ENCODE results near the gene SNRNP70.
A peak's percentile ranks its signal among the peaks of the same experiment; 100 is the strongest.

SNRNP70 gene

DNA sequence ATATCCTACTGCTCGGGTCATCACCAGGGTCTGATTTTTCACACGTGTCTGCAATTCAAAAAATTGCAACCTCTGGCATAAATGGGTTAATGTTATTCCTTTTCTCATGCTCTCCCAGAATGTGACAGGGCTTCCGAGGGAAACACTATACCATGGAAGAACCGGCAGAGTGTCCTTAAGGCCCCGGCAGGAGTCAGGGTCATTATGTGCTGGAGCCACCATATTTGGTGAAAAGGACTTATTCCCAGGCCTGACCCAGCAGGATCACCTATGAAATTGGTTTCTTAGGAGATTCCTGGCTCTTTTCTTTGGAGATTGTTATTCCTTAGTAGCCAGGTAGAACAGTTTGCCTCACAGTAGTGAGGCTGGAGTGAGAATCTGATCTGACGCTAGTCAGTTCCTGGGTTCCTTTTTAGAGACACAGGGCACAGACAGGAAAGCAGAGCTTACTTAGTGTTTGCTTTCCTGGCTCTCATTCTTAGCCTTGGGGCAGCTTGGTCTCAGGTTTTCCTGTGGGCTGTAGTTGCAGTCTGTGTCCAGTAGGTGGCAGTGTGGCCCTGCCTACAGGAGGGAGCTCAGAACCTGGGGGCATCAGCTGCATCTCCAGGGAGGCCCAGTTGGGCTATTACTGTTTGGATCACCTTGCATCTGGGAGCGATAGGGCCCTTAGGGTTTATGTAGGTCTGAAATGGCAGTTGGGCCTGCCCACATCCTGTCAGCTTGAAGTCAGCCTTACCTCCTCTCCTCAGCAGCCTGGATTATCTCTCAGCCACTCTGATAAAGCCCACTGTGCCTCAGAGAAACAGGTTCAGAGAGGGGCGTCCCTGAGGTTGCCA lies 12.4 kb downstream of the SNRNP70 start:
- Histone ChIP-seq H3K27me3 (ENCODE audit: low read depth) (no peaks in the 10 kb centered on the region), H3K36me3 (replicated peaks) (peaks cover 88% of the 10 kb centered on the region), H3K4me1 (no peaks in the 10 kb centered on the region), H3K4me3 (no peak overlapping the region), H3K9me3 (no peaks in the 10 kb centered on the region)
- in situ Hi-C loops (cut with MboI; ENCODE audit: low sequenced_read_pairs) = loop anchor here (5.0 kb wide), 1 partner anchor 110 kb away; no protein-coding TSS in a partner anchor
- peak; percentile 52 to 83 for DNase-seq (ENCODE audit: low spot score in 2 of 2)

DNA sequence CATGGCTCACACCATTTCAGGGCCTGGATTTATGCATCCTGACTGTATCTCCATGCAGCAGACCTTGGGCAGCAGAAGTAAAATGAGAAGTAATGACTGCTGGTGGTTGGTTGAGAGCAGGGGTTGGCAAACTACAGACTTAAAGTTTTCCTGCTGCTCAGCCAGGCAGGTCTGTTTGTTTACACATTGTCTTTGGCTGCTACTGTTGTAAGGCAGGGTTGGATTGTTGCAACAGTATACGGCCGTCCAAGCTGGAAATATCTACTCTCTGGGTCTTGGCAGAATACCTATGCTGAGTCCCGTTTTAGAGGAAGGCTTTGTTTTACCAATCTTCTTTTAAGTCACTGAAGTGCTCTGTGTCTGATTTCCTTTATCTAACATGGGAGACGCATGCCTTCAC lies 13.5 kb downstream of the SNRNP70 start:
- Histone ChIP-seq H3K9me3 (no peaks in the 10 kb centered on the region), H3K36me3 (replicated peaks) (peaks cover 86% of the 10 kb centered on the region), H3K27me3 (ENCODE audit: low read depth) (no peaks in the 10 kb centered on the region), H3K4me3 (no peak overlapping the region), H3K4me1 (no peaks in the 10 kb centered on the region)
- no peak for DNase-seq (ENCODE audit: low spot score in 2 of 2)
- in situ Hi-C loops (cut with MboI; ENCODE audit: low sequenced_read_pairs) = loop anchor here (5.0 kb wide), 1 partner anchor 109 kb away; no protein-coding TSS in a partner anchor

DNA sequence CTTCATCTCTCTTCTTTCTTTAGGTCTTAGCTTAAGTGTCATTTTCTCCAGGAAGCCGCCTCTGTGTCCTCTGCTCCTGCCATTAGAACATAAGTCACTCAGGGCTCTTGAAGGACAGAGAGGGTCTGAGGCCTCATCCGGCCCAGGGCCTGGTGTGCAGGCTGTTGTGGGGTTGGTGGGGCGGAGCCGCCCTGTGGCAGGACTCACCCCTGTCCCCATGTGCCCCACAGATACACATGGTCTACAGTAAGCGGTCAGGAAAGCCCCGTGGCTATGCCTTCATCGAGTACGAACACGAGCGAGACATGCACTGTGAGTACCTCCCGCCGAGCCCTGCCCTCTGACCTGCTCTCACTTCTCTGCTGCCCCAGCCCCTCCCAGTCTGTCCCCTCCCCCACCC lies 15.9 kb downstream of the SNRNP70 start:
- Histone ChIP-seq H3K4me1 (no peaks in the 10 kb centered on the region), H3K4me3 (no peak overlapping the region), H3K36me3 (replicated peaks) (peaks cover 90% of the 10 kb centered on the region), H3K27me3 (ENCODE audit: low read depth) (no peaks in the 10 kb centered on the region), H3K9me3 (no peaks in the 10 kb centered on the region)
- DNase-seq (ENCODE audit: low spot score in 2 of 2) = no peak
- in situ Hi-C loops (cut with MboI; ENCODE audit: low sequenced_read_pairs) = no loop called here

GRCh38 chr19:49102303-49102702 lies 17.1 kb downstream of the SNRNP70 start:
- H3K4me3 ChIP-seq = no peak overlapping the region

GRCh38 chr19:49103331-49104085 lies 18.3 kb downstream of the SNRNP70 start:
- H3K9me3 ChIP-seq = no peaks in the 10 kb centered on the region
- no peak overlapping the region for H3K4me3 ChIP-seq
- no peak for DNase-seq (ENCODE audit: low spot score in 2 of 2)
- in situ Hi-C loops (cut with MboI; ENCODE audit: low sequenced_read_pairs) = no loop called here
- H3K36me3 ChIP-seq (replicated peaks) = peaks cover 90% of the 10 kb centered on the region
- no peaks in the 10 kb centered on the region for H3K4me1 ChIP-seq
- H3K27me3 ChIP-seq (ENCODE audit: low read depth) = no peaks in the 10 kb centered on the region

More at GRCh38 chr19:49102303-49102702, 17.1 kb downstream of the SNRNP70 start:
- Histone ChIP-seq H3K4me1 (no peaks in the 10 kb centered on the region), H3K36me3 (replicated peaks) (peaks cover 90% of the 10 kb centered on the region), H3K9me3 (no peaks in the 10 kb centered on the region), H3K27me3 (ENCODE audit: low read depth) (no peaks in the 10 kb centered on the region)
- in situ Hi-C loops (cut with MboI; ENCODE audit: low sequenced_read_pairs) = no loop called here
- no peak for DNase-seq (ENCODE audit: low spot score in 2 of 2)

GRCh38 chr19:49104229-49104864 lies 19.1 kb downstream of the SNRNP70 start:
- H3K9me3 ChIP-seq = no peaks in the 10 kb centered on the region
- no peaks in the 10 kb centered on the region for H3K27me3 ChIP-seq (ENCODE audit: low read depth)
- DNase-seq (ENCODE audit: low spot score in 2 of 2) = no peak
- in situ Hi-C loops (cut with MboI; ENCODE audit: low sequenced_read_pairs) = no loop called here
- no peak overlapping the region for H3K4me3 ChIP-seq
- no peaks in the 10 kb centered on the region for H3K4me1 ChIP-seq
- peaks cover 90% of the 10 kb centered on the region for H3K36me3 ChIP-seq (replicated peaks)

GRCh38 chr19:49106648-49107135 lies 21.4 kb downstream of the SNRNP70 start:
- no peaks in the 10 kb centered on the region for H3K27me3 ChIP-seq (ENCODE audit: low read depth)
- no peaks in the 10 kb centered on the region for H3K4me1 ChIP-seq
- peaks cover 73% of the 10 kb centered on the region for H3K36me3 ChIP-seq (replicated peaks)
- no peak overlapping the region for H3K4me3 ChIP-seq
- DNase-seq (ENCODE audit: low spot score in 2 of 2) = peak in 1 of 2 experiments; percentile 82
- in situ Hi-C loops (cut with MboI; ENCODE audit: low sequenced_read_pairs) = no loop called here
- H3K9me3 ChIP-seq = no peaks in the 10 kb centered on the region

DNA sequence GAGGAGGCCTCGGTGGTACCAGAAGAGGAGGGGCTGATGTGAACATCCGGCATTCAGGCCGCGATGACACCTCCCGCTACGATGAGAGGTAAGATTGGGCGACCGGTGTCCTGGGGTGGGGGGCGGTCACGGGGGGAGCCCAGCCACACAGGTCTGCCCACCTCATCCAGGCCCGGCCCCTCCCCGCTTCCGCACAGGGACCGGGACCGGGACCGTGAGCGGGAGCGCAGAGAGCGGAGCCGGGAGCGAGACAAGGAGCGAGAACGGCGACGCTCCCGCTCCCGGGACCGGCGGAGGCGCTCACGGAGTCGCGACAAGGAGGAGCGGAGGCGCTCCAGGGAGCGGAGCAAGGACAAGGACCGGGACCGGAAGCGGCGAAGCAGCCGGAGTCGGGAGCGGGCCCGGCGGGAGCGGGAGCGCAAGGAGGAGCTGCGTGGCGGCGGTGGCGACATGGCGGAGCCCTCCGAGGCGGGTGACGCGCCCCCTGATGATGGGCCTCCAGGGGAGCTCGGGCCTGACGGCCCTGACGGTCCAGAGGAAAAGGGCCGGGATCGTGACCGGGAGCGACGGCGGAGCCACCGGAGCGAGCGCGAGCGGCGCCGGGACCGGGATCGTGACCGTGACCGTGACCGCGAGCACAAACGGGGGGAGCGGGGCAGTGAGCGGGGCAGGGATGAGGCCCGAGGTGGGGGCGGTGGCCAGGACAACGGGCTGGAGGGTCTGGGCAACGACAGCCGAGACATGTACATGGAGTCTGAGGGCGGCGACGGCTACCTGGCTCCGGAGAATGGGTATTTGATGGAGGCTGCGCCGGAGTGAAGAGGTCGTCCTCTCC lies 22.6 kb downstream of the SNRNP70 start:
- H3K4me1 ChIP-seq = no peaks in the 10 kb centered on the region
- H3K9me3 ChIP-seq = no peaks in the 10 kb centered on the region
- H3K4me3 ChIP-seq = no peak overlapping the region
- peaks cover 65% of the 10 kb centered on the region for H3K36me3 ChIP-seq (replicated peaks)
- DNase-seq (ENCODE audit: low spot score in 2 of 2) = no peak
- H3K27me3 ChIP-seq (ENCODE audit: low read depth) = no peaks in the 10 kb centered on the region
- in situ Hi-C loops (cut with MboI; ENCODE audit: low sequenced_read_pairs) = no loop called here

GRCh38 chr19:49109051-49109450 lies 23.8 kb downstream of the SNRNP70 start:
- no peak for DNase-seq (ENCODE audit: low spot score in 2 of 2)
- Histone ChIP-seq H3K4me3 (no peak overlapping the region), H3K9me3 (no peaks in the 10 kb centered on the region), H3K27me3 (ENCODE audit: low read depth) (no peaks in the 10 kb centered on the region), H3K4me1 (peaks cover 5% of the 10 kb centered on the region), H3K36me3 (replicated peaks) (peaks cover 56% of the 10 kb centered on the region)
- in situ Hi-C loops (cut with MboI; ENCODE audit: low sequenced_read_pairs) = no loop called here

- H3K36me3 ChIP-seq (replicated peaks) = peaks cover 49% of the 10 kb centered on the region
- DNase-seq (ENCODE audit: low spot score in 2 of 2) = no peak
- H3K27me3 ChIP-seq (ENCODE audit: low read depth) = no peaks in the 10 kb centered on the region
- in situ Hi-C loops (cut with MboI; ENCODE audit: low sequenced_read_pairs) = no loop called here
- H3K4me1 ChIP-seq = peaks cover 5% of the 10 kb centered on the region
- H3K9me3 ChIP-seq = no peaks in the 10 kb centered on the region
- no peak overlapping the region for H3K4me3 ChIP-seq
Observed at GRCh38 chr19:49109569-49110233, 24.4 kb downstream of the SNRNP70 start.

GRCh38 chr19:49110567-49110966 lies 25.3 kb downstream of the SNRNP70 start:
- no peak overlapping the region for H3K4me3 ChIP-seq
- H3K9me3 ChIP-seq = no peaks in the 10 kb centered on the region
- DNase-seq (ENCODE audit: low spot score in 2 of 2) = no peak
- H3K4me1 ChIP-seq = peaks cover 5% of the 10 kb centered on the region
- H3K36me3 ChIP-seq (replicated peaks) = peaks cover 40% of the 10 kb centered on the region
- H3K27me3 ChIP-seq (ENCODE audit: low read depth) = no peaks in the 10 kb centered on the region
- in situ Hi-C loops (cut with MboI; ENCODE audit: low sequenced_read_pairs) = no loop called here

- no peaks in the 10 kb centered on the region for H3K9me3 ChIP-seq
- peaks cover 5% of the 10 kb centered on the region for H3K4me1 ChIP-seq
- no peaks in the 10 kb centered on the region for H3K27me3 ChIP-seq (ENCODE audit: low read depth)
- no peak for DNase-seq (ENCODE audit: low spot score in 2 of 2)
- in situ Hi-C loops (cut with MboI; ENCODE audit: low sequenced_read_pairs) = no loop called here
- no peak overlapping the region for H3K4me3 ChIP-seq
- peaks cover 32% of the 10 kb centered on the region for H3K36me3 ChIP-seq (replicated peaks)
Observed at GRCh38 chr19:49111218-49111998, 26.2 kb downstream of the SNRNP70 start.

Data from HAP-1 (cell line).